Motor neuron (in vitro differentiated cells): ENCODE results near the gene SPAG4. TPM values are rescaled to one million over a fixed set of nuclear protein-coding genes. Genes with fewer than 3 reads are reported as not detected.

ENCODE experiments used
- ATAC-seq, 8 experiments: fragments of 200-7000 bp; cut with Tn5 transposase; replicated peaks in 6 of 8; 2 replicates each; pipeline ENCODE4 v1.8.0; 2021; ENCODE audit warnings: mild to moderate bottlenecking in 8 of 8, moderate library complexity in 8 of 8
- H3K27ac ChIP-seq, 2 donors: fragments of 250-450 bp; sonication (Bioruptor Pico); 2 replicates each; pipeline ENCODE4 v1.9.0; 2021; ENCODE audit warnings: antibody characterized with exemption in 2 of 2, mild to moderate bottlenecking in 2 of 2, moderate library complexity in 1 of 2
- H3K4me1 ChIP-seq, 2 donors: fragments of 250-450 bp; sonication (Bioruptor Pico); replicated peaks in 1 of 2; 2 replicates each; pipeline ENCODE4 v1.6.1; 2021; ENCODE audit warnings: antibody characterized with exemption in 2 of 2, mild to moderate bottlenecking in 2 of 2, moderate library complexity in 1 of 2
- H3K4me3 ChIP-seq, 5 donors: fragments of 250-450 bp; sonication (Bioruptor Pico); 2 replicates each; pipeline ENCODE4 v1.9.0; 2021; ENCODE audit warnings: antibody characterized with exemption in 5 of 5, mild to moderate bottlenecking in 5 of 5, moderate library complexity in 4 of 5
- WGBS, 10 experiments: fragments of 450-650 bp; shearing (Covaris generic); methylation state at CpG; one replicate each; pipeline ENCODE4 v1.0.0; 2022; 5-methylcytosine and 5-hydroxymethylcytosine counted together
- in situ Hi-C, 9 experiments: fragments of 400-800 bp; cut with MboI; loops; one replicate each; pipeline ENCODE4 v1.15.0; 2021; ENCODE audit warnings: low sequenced_read_pairs in 9 of 9, low pct_unique_long_range_greater_than_20kb in 2 of 9; ENCODE audit not compliant: unreplicated experiment in 9 of 9
- total RNA-seq, 8 experiments: library from RNA; unstranded; fragments of 300-600 nt; gene quantifications; 2 replicates each; pipeline versions ENCODE4 v1.2.3 to v1.2.4, GENCODE V29; 2022

Gene SPAG4
- total RNA-seq: 10 to 100 TPM in 2 of 8 experiments, 1 to 10 TPM in 5, under 1 TPM in 1; 0.36 to 10.5 (median 4.3) TPM

- 0% methylated on average over 1 to 31 of the region's 68 CpGs; no CpG with 5 or more reads in 5 of the 10 experiments for WGBS, 10 experiments
Measured at GRCh38 chr20:35615667-35616464, at the start of gene SPAG4. SPAG4 (plus strand) TSS chr20:35615829; CDS start chr20:35616004, 175 bp downstream.

GRCh38 chr20:35568645-35569044 lies 47.0 kb upstream of the SPAG4 start:
- peak in 1 of 8 experiments; percentile 31 for ATAC-seq

More at GRCh38 chr20:35615667-35616464, at the start of gene SPAG4:
- ATAC-seq: peak; percentile 67 to 84 (median 77)
- peak within 1 kb of the TSS; percentile 68 to 70 for H3K27ac ChIP-seq
- in situ Hi-C loops: no loop called here
- peaks cover 5 to 11% of the 10 kb centered on the region in 2 donors for H3K4me1 ChIP-seq
- H3K4me3 ChIP-seq: peak within 1 kb of the TSS; percentile 34 to 59 (median 44)

GRCh38 chr20:35571555-35571954 lies 44.1 kb upstream of the SPAG4 start:
- in situ Hi-C loops: no loop called here
- H3K27ac ChIP-seq: no peak overlapping the region
- no peaks in the 10 kb centered on the region for H3K4me1 ChIP-seq
- ATAC-seq: peak in 2 of 8 experiments; percentile 26 to 54
- H3K4me3 ChIP-seq: no peak overlapping the region

More at GRCh38 chr20:35568645-35569044, 47.0 kb upstream of the SPAG4 start:
- WGBS, 10 experiments: 7 to 53% (median 39%) methylated on average over 2 of the region's 2 CpGs; no CpG with 5 or more reads in 5 of the 10 experiments
- Histone ChIP-seq H3K4me3 (no peak overlapping the region), H3K4me1 (no peaks in the 10 kb centered on the region), H3K27ac (no peak overlapping the region)
- in situ Hi-C loops: no loop called here

- Histone ChIP-seq H3K4me1 (no peaks in the 10 kb centered on the region), H3K4me3 (no peak overlapping the region), H3K27ac (no peak overlapping the region)
- no peak for ATAC-seq
- 63 to 98% (median 87%) methylated on average over 2 to 4 of the region's 4 CpGs; no CpG with 5 or more reads in 1 of the 10 experiments for WGBS, 10 experiments
- in situ Hi-C loops: no loop called here
Measured at GRCh38 chr20:35572838-35573237, 42.8 kb upstream of the SPAG4 start.

GRCh38 chr20:35575958-35576357 lies 39.7 kb upstream of the SPAG4 start:
- no peak overlapping the region for H3K27ac ChIP-seq
- H3K4me1 ChIP-seq: no peaks in the 10 kb centered on the region
- H3K4me3 ChIP-seq: no peak overlapping the region
- in situ Hi-C loops: no loop called here
- 17 to 83% (median 80%) methylated on average over 1 to 4 of the region's 4 CpGs; no CpG with 5 or more reads in 5 of the 10 experiments for WGBS, 10 experiments
- no peak for ATAC-seq

- in situ Hi-C loops: no loop called here
- WGBS, 10 experiments: 17 to 83% (median 55%) methylated on average over 1 to 3 of the region's 3 CpGs; no CpG with 5 or more reads in 4 of the 10 experiments
- H3K4me3 ChIP-seq: no peak overlapping the region
- no peak overlapping the region for H3K27ac ChIP-seq
- no peak for ATAC-seq
- no peaks in the 10 kb centered on the region for H3K4me1 ChIP-seq
Measured at GRCh38 chr20:35576816-35577215, 38.8 kb upstream of the SPAG4 start.

GRCh38 chr20:35578469-35578868 lies 37.2 kb upstream of the SPAG4 start:
- WGBS, 10 experiments: 20 to 100% (median 94%) methylated on average over 1 to 8 of the region's 8 CpGs; no CpG with 5 or more reads in 5 of the 10 experiments
- no peak overlapping the region for H3K4me3 ChIP-seq
- in situ Hi-C loops: no loop called here
- no peaks in the 10 kb centered on the region for H3K4me1 ChIP-seq
- H3K27ac ChIP-seq: no peak overlapping the region
- ATAC-seq: no peak

- no peak overlapping the region for H3K27ac ChIP-seq
- H3K4me3 ChIP-seq: no peak overlapping the region
- in situ Hi-C loops: no loop called here
- 20 to 100% (median 89%) methylated on average over 1 to 5 of the region's 6 CpGs; no CpG with 5 or more reads in 5 of the 10 experiments for WGBS, 10 experiments
- no peak for ATAC-seq
- H3K4me1 ChIP-seq: no peaks in the 10 kb centered on the region
Measured at GRCh38 chr20:35579196-35579595, 36.4 kb upstream of the SPAG4 start.

GRCh38 chr20:35582131-35582530 lies 33.5 kb upstream of the SPAG4 start:
- H3K4me3 ChIP-seq: no peak overlapping the region
- no peak for ATAC-seq
- 40 to 100% (median 100%) methylated on average over 1 to 2 of the region's 7 CpGs; no CpG with 5 or more reads in 3 of the 10 experiments for WGBS, 10 experiments
- H3K27ac ChIP-seq: no peak overlapping the region
- in situ Hi-C loops: no loop called here
- H3K4me1 ChIP-seq: no peaks in the 10 kb centered on the region

- ATAC-seq: no peak
- 35 to 94% (median 77%) methylated on average over 2 to 5 of the region's 12 CpGs; no CpG with 5 or more reads in 6 of the 10 experiments for WGBS, 10 experiments
- H3K4me1 ChIP-seq: no peaks in the 10 kb centered on the region
- in situ Hi-C loops: no loop called here
- H3K27ac ChIP-seq: no peak overlapping the region
- H3K4me3 ChIP-seq: no peak overlapping the region
Measured at GRCh38 chr20:35582741-35583404, 32.8 kb upstream of the SPAG4 start.

GRCh38 chr20:35583636-35584560 lies 31.7 kb upstream of the SPAG4 start:
- no peaks in the 10 kb centered on the region for H3K4me1 ChIP-seq
- H3K27ac ChIP-seq: no peak overlapping the region
- no peak overlapping the region for H3K4me3 ChIP-seq
- in situ Hi-C loops: no loop called here
- ATAC-seq: no peak
- WGBS, 10 experiments: 80 to 100% (median 100%) methylated on average over 1 to 3 of the region's 18 CpGs; no CpG with 5 or more reads in 7 of the 10 experiments

GRCh38 chr20:35586751-35587425 lies 28.7 kb upstream of the SPAG4 start:
- H3K4me3 ChIP-seq: no peak overlapping the region
- no peak for ATAC-seq
- no peaks in the 10 kb centered on the region for H3K4me1 ChIP-seq
- in situ Hi-C loops: no loop called here
- H3K27ac ChIP-seq: no peak overlapping the region
- 40 to 100% (median 90%) methylated on average over 1 to 5 of the region's 6 CpGs; no CpG with 5 or more reads in 3 of the 10 experiments for WGBS, 10 experiments
